Parathyroid adenoma (tissue), 2 donors: ENCODE results near the gene MAN1A1.

Source experiments
- H2AFZ ChIP-seq: fragments of 300-600 bp; sonication (generic); one replicate; pipeline ENCODE4 v1.7.0; 2017; ENCODE audit warnings: antibody characterized with exemption, mild to moderate bottlenecking
- H3K27ac ChIP-seq: fragments of 300-600 bp; sonication (generic); one replicate; pipeline ENCODE4 v1.7.0; 2017
- H3K27me3 ChIP-seq: fragments of 300-600 bp; sonication (generic); one replicate; pipeline ENCODE4 v1.7.0; 2017; ENCODE audit warnings: low read length; ENCODE audit not compliant: control insufficient read depth, insufficient read depth
- H3K36me3 ChIP-seq: fragments of 300-600 bp; sonication (generic); one replicate; pipeline ENCODE4 v1.7.0; 2017; ENCODE audit warnings: low read length; ENCODE audit not compliant: control insufficient read depth, insufficient read depth
- H3K4me1 ChIP-seq: fragments of 300-600 bp; sonication (generic); one replicate; pipeline ENCODE4 v1.7.0; 2017; ENCODE audit warnings: control low read depth
- H3K4me2 ChIP-seq: fragments of 300-600 bp; sonication (generic); one replicate; pipeline ENCODE4 v1.7.0; 2017; ENCODE audit warnings: low read length
- H3K4me3 ChIP-seq: fragments of 300-600 bp; sonication (generic); one replicate; pipeline ENCODE4 v1.7.0; 2017; ENCODE audit warnings: low read depth, low read length
- H3K79me2 ChIP-seq: fragments of 300-600 bp; sonication (generic); one replicate; pipeline ENCODE4 v1.7.0; 2017; ENCODE audit warnings: control low read depth
- H3K9ac ChIP-seq: fragments of 300-600 bp; sonication (generic); one replicate; pipeline ENCODE4 v1.7.0; 2017; ENCODE audit warnings: mild to moderate bottlenecking
- H3K9me3 ChIP-seq: fragments of 300-600 bp; sonication (generic); one replicate; pipeline ENCODE4 v1.7.0; 2017; ENCODE audit warnings: low read length; ENCODE audit not compliant: control insufficient read depth
- TF ChIP-seq, protein P1 (sequence below): fragments of 300-600 bp; sonication (generic); IDR thresholded peaks from one replicate; pipeline ENCODE4 v1.7.0; 2017; ENCODE audit warnings: antibody characterized with exemption, mild to moderate bottlenecking
- donor health status: primary hyperparathyroidism.

MAN1A1 gene

GRCh38 chr6:119128252-119128912 lies 221.2 kb downstream of the MAN1A1 start:
- H3K79me2 ChIP-seq, result no peaks in the 10 kb centered on the region
- no peaks in the 10 kb centered on the region for H3K36me3 ChIP-seq
- no peaks in the 10 kb centered on the region for H3K9me3 ChIP-seq

DNA sequence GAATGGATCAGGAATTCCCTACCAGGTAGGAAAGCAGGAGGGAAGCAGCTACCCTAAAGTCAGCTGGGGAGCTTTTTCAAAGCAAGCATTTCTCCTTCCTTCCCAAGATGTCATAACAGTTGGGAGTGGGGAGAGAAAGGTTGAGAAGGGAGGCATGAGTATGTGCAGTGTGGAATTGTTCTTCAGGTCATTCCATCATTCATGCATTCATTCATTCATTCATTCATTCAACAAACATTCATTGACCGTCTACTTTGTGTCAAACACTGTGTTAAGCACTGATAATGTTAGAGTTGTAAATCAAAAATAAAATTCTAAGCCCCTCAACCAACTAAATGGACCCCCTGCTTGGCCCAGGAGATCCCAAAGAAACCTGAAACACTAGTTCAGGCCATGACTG lies 221.9 kb downstream of the MAN1A1 start:
- no peaks in the 10 kb centered on the region for H3K9me3 ChIP-seq
- H3K4me1 ChIP-seq, result no peaks in the 10 kb centered on the region
- TF ChIP-seq, protein P1, sequence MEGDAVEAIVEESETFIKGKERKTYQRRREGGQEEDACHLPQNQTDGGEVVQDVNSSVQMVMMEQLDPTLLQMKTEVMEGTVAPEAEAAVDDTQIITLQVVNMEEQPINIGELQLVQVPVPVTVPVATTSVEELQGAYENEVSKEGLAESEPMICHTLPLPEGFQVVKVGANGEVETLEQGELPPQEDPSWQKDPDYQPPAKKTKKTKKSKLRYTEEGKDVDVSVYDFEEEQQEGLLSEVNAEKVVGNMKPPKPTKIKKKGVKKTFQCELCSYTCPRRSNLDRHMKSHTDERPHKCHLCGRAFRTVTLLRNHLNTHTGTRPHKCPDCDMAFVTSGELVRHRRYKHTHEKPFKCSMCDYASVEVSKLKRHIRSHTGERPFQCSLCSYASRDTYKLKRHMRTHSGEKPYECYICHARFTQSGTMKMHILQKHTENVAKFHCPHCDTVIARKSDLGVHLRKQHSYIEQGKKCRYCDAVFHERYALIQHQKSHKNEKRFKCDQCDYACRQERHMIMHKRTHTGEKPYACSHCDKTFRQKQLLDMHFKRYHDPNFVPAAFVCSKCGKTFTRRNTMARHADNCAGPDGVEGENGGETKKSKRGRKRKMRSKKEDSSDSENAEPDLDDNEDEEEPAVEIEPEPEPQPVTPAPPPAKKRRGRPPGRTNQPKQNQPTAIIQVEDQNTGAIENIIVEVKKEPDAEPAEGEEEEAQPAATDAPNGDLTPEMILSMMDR, result no peak
- no peak overlapping the region for H2AFZ ChIP-seq
- no peak overlapping the region for H3K9ac ChIP-seq
- no peak overlapping the region for H3K4me3 ChIP-seq
- H3K36me3 ChIP-seq, result no peaks in the 10 kb centered on the region
- no peak overlapping the region for H3K27ac ChIP-seq
- H3K79me2 ChIP-seq, result no peaks in the 10 kb centered on the region
- H3K4me2 ChIP-seq, result no peak overlapping the region
- no peaks in the 10 kb centered on the region for H3K27me3 ChIP-seq

More at GRCh38 chr6:119128252-119128912, 221.2 kb downstream of the MAN1A1 start:
- TF ChIP-seq, protein P1, result no peak
- no peaks in the 10 kb centered on the region for H3K27me3 ChIP-seq
- no peaks in the 10 kb centered on the region for H3K4me1 ChIP-seq
- H3K4me2 ChIP-seq, result no peak overlapping the region
- H3K4me3 ChIP-seq, result no peak overlapping the region
- H2AFZ ChIP-seq, result no peak overlapping the region
- no peak overlapping the region for H3K27ac ChIP-seq
- H3K9ac ChIP-seq, result no peak overlapping the region
